B cell (primary cell): Measurements from ENCODE around the gene MESD. TPM values are rescaled to one million over a fixed set of nuclear protein-coding genes. Genes with fewer than 3 reads are reported as not detected.

ENCODE experiments used
- ATAC-seq: fragments of 200-7000 bp; cut with Tn5 transposase; one replicate; pipeline ENCODE4 v1.10.0; 2021; ENCODE audit warnings: low read depth, mild to moderate bottlenecking, moderate number of reproducible peaks, moderate library complexity
- CTCF ChIA-PET: fragments of 350-600 bp; sonication (Branson Sonifier 250); formaldehyde crosslinking; loops from one replicate; lab custom pipeline; 2021; ENCODE audit warnings: antibody characterized with exemption, inconsistent platforms; lab: Charles Lee
- POLR2A ChIA-PET: fragments of 350-600 bp; sonication (Branson Sonifier 250); formaldehyde crosslinking; loops from one replicate; lab custom pipeline; 2021; ENCODE audit warnings: antibody characterized with exemption; lab: Charles Lee
- DNase-seq: peaks from one replicate; pipeline ENCODE4 v3.0.0; 2013
- H2AFZ ChIP-seq: 2 replicates; pipeline ENCODE4 v1.6.1; 2012; ENCODE audit warnings: mild to moderate bottlenecking, low read depth, low read length; ENCODE audit not compliant: insufficient read depth, poor library complexity, severe bottlenecking
- H3K27ac ChIP-seq, 2 donors: 1 replicate in 1 of 2; 2 replicates in 1 of 2; pipeline ENCODE4 v1.5.1; 2012 to 2013; ENCODE audit warnings: low read length in 2 of 2, mild to moderate bottlenecking in 2 of 2, moderate library complexity in 1 of 2
- H3K27me3 ChIP-seq, 4 experiments: fragments of 200-600 bp in 1 of 4; sonication (generic) in 1 of 4; replicated peaks in 1 of 4; 1 replicate in 2 of 4; 2 replicates in 2 of 4; pipeline versions ENCODE4 v1.6.1 to v1.7.0; 2013 to 2016; ENCODE audit warnings: low read length in 3 of 4, mild to moderate bottlenecking in 2 of 4, mixed read lengths in 1 of 4, moderate library complexity in 1 of 4; ENCODE audit not compliant: insufficient read depth in 4 of 4, control insufficient read depth in 3 of 4; ENCODE audit errors: control extremely low read depth in 1 of 4
- H3K36me3 ChIP-seq, 2 experiments: replicated peaks in 1 of 2; 1 replicate in 1 of 2; 2 replicates in 1 of 2; pipeline versions ENCODE4 v1.6.1 to v1.7.1; 2013; ENCODE audit warnings: low read length in 1 of 2; ENCODE audit not compliant: insufficient read depth in 2 of 2, control insufficient read depth in 1 of 2; ENCODE audit errors: control extremely low read depth in 1 of 2, extremely low read depth in 1 of 2
- H3K4me1 ChIP-seq, 2 donors: fragments of 200-600 bp in 1 of 2; sonication (generic) in 1 of 2; 1 replicate in 1 of 2; 2 replicates in 1 of 2; pipeline versions ENCODE4 v1.5.1 to v1.6.1; 2013 to 2017; ENCODE audit warnings: low read length in 2 of 2; ENCODE audit not compliant: control insufficient read depth in 2 of 2, insufficient read depth in 2 of 2
- H3K4me2 ChIP-seq: replicated peaks from 2 replicates; pipeline ENCODE3; 2012; ENCODE audit warnings: mild to moderate bottlenecking, low read depth, low read length; ENCODE audit not compliant: poor library complexity, severe bottlenecking
- H3K4me3 ChIP-seq, 5 experiments: fragments of 200-600 bp in 1 of 5; sonication (generic) in 1 of 5; 1 replicate in 3 of 5; 2 replicates in 2 of 5; pipeline versions ENCODE4 v1.5.1 to v1.7.0; 2011 to 2016; ENCODE audit warnings: low read length in 4 of 5, mild to moderate bottlenecking in 4 of 5, low read depth in 2 of 5, control low read depth in 1 of 5, moderate library complexity in 1 of 5; ENCODE audit not compliant: insufficient read depth in 1 of 5; ENCODE audit errors: control extremely low read depth in 1 of 5, extremely low read depth in 1 of 5
- H3K79me2 ChIP-seq: fragments of 200-600 bp; sonication (generic); one replicate; pipeline ENCODE4 v1.6.0; 2016; ENCODE audit warnings: low read length; ENCODE audit not compliant: control insufficient read depth, insufficient read depth
- H3K9ac ChIP-seq: fragments of 200-600 bp; sonication (generic); 2 replicates; pipeline ENCODE4 v1.6.1; 2017; ENCODE audit warnings: mild to moderate bottlenecking, low read length, moderate library complexity
- H3K9me3 ChIP-seq, 3 donors: one replicate each; pipeline versions ENCODE4 v1.6.1 to v1.7.1; 2013; ENCODE audit warnings: low read length in 2 of 3; ENCODE audit not compliant: control insufficient read depth in 2 of 3, insufficient read depth in 1 of 3; ENCODE audit errors: control extremely low read depth in 1 of 3
- H4K20me1 ChIP-seq: 2 replicates; pipeline ENCODE4 v1.6.0; 2012; ENCODE audit warnings: mild to moderate bottlenecking, low read length; ENCODE audit not compliant: insufficient read depth, control insufficient read depth, poor library complexity, severe bottlenecking
- H3K27ac Mint-ChIP-seq: one replicate; pipeline ENCODE4 v1.8.0; 2021; ENCODE audit warnings: mixed read lengths
- H3K27me3 Mint-ChIP-seq: one replicate; pipeline ENCODE4 v1.8.0; 2021; ENCODE audit warnings: mixed read lengths
- H3K4me1 Mint-ChIP-seq: one replicate; pipeline ENCODE4 v1.8.0; 2021; ENCODE audit warnings: mixed read lengths
- H3K4me3 Mint-ChIP-seq: one replicate; pipeline ENCODE4 v1.8.0; 2021; ENCODE audit warnings: mixed read lengths
- H3K9me3 Mint-ChIP-seq: one replicate; pipeline ENCODE4 v1.8.0; 2022; ENCODE audit warnings: mixed read lengths; ENCODE audit not compliant: insufficient read depth
- EZH2 ChIP-seq: IDR thresholded peaks from 2 replicates; pipeline ENCODE4 v1.6.1; 2012; ENCODE audit warnings: borderline replicate concordance, low read depth, mild to moderate bottlenecking, moderate library complexity, low read length; ENCODE audit not compliant: insufficient read depth, poor library complexity, severe bottlenecking
- WGBS: methylation state at CpG from one replicate; pipeline ENCODE4 v1.1.5; 2013; ENCODE audit warnings: missing lambda C conversion rate; ENCODE audit not compliant: insufficient coverage; 5-methylcytosine and 5-hydroxymethylcytosine counted together
- intact Hi-C: fragments of 100-400 bp; cut with micrococcal nuclease; formaldehyde crosslinking; loops from one replicate; pipeline ENCODE4 v1.10.0; 2022
- polyA plus RNA-seq: library from polyadenylated mRNA; depleted of rRNA; stranded (reverse); fragments of >200 nt; gene quantifications from 2 replicates; pipeline ENCODE4 v1.2.3, GENCODE V29; 2012
- total RNA-seq, 2 donors: library from RNA; stranded (reverse); fragments of 120-200 nt in 1 of 2; gene quantifications; 1 replicate in 1 of 2; 2 replicates in 1 of 2; pipeline versions ENCODE4 v1.2.3 to v1.2.4, GENCODE V29; 2013 to 2022
- TF ChIP-seq, protein P1 (sequence below): fragments of 200-600 bp; IDR thresholded peaks from one replicate; pipeline ENCODE4 v1.8.0; 2022; ENCODE audit warnings: antibody characterized with exemption, mild to moderate bottlenecking

The MESD gene
- total and polyA plus RNA-seq, 2 donors (not counting 1 experiment from before 2014, with no cell fraction given), result 7.9 to 35.3 TPM

DNA sequence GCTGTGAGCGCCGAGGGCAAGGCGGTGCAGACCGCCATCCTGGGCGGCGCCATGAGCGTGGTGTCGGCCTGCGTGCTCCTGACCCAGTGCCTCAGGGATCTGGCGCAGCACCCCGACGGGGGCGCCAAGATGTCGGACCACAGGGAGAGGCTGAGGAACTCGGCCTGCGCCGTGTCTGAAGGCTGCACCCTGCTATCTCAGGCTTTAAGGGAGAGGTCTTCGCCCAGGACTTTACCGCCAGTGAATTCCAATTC lies 13.4 kb upstream of the MESD start:
- no peak overlapping the region for H3K4me3 ChIP-seq
- peaks cover 36 to 38% of the 10 kb centered on the region in 2 donors for H3K4me1 ChIP-seq
- H3K27ac ChIP-seq, result no peak overlapping the region
- POLR2A ChIA-PET, result no interaction called here
- peaks cover 0 to 13% of the 10 kb centered on the region in 2 experiments for H3K36me3 ChIP-seq
- Mint-ChIP-seq H3K4me1 (peaks cover 54% of the 10 kb centered on the region), H3K27me3 (no peaks in the 10 kb centered on the region), H3K9me3 (no peaks in the 10 kb centered on the region), H3K4me3 (peak overlapping the region; percentile 73), H3K27ac (no peak overlapping the region)
- H3K9me3 ChIP-seq, result no peaks in the 10 kb centered on the region
- DNase-seq (no peak), ATAC-seq (no peak)
- H3K4me2 ChIP-seq, result peak overlapping the region; percentile 84
- CTCF ChIA-PET, result interaction anchor here (0.6 kb wide), 1 partner anchor 12 kb away, joined by 3 read pairs; no protein-coding TSS in a partner anchor
- no peaks in the 10 kb centered on the region for H3K27me3 ChIP-seq
- intact Hi-C loops, result loop anchor here (10.0 kb wide), 1 partner anchor 1262 kb away; the partner anchor contains the start of genes EFL1 and SAXO2
- H3K79me2 ChIP-seq, result peaks cover 62% of the 10 kb centered on the region
- H2AFZ ChIP-seq, result no peak overlapping the region
- 99% methylated on average over 17 of the region's 19 CpGs for WGBS
- peaks cover 57% of the 10 kb centered on the region for H4K20me1 ChIP-seq
- TF ChIP-seq, protein P1, sequence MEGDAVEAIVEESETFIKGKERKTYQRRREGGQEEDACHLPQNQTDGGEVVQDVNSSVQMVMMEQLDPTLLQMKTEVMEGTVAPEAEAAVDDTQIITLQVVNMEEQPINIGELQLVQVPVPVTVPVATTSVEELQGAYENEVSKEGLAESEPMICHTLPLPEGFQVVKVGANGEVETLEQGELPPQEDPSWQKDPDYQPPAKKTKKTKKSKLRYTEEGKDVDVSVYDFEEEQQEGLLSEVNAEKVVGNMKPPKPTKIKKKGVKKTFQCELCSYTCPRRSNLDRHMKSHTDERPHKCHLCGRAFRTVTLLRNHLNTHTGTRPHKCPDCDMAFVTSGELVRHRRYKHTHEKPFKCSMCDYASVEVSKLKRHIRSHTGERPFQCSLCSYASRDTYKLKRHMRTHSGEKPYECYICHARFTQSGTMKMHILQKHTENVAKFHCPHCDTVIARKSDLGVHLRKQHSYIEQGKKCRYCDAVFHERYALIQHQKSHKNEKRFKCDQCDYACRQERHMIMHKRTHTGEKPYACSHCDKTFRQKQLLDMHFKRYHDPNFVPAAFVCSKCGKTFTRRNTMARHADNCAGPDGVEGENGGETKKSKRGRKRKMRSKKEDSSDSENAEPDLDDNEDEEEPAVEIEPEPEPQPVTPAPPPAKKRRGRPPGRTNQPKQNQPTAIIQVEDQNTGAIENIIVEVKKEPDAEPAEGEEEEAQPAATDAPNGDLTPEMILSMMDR, result no peak
- no peak overlapping the region for H3K9ac ChIP-seq

DNA sequence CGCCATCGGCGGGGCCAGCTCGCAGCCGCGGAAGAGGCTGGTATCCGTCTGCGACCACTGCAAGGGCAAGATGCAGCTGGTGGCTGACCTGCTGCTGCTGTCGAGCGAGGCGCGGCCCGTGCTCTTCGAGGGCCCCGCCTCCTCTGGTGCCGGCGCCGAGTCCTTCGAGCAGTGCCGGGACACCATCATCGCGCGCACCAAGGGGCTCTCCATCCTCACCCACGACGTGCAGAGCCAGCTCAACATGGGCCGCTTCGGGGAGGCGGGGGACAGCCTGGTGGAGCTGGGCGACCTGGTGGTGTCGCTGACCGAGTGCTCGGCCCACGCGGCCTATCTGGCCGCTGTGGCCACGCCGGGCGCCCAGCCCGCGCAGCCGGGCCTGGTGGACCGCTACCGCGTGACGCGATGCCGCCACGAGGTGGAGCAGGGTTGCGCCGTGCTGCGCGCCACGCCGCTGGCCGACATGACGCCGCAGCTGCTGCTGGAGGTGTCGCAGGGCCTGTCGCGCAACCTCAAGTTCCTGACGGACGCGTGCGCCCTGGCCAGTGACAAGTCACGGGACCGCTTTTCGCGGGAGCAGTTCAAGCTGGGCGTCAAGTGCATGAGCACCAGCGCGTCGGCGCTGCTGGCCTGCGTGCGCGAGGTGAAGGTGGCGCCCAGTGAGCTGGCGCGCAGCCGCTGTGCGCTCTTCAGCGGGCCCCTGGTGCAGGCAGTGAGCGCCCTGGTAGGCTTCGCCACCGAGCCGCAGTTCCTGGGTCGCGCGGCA lies 12.9 kb upstream of the MESD start:
- Mint-ChIP-seq H3K4me1 (peaks cover 52% of the 10 kb centered on the region), H3K4me3 (peak overlapping the region; percentile 67), H3K27me3 (no peaks in the 10 kb centered on the region), H3K9me3 (no peaks in the 10 kb centered on the region), H3K27ac (peak overlapping the region; percentile 74)
- ChIA-PET CTCF (interaction anchor here (1.0 to 2.2 kb wide), 4 partner anchors 12 to 264 kb away, joined by 3 to 9 read pairs (median 4); no protein-coding TSS in a partner anchor), POLR2A (interaction anchor here (0.7 to 2.5 kb wide), 6 partner anchors 13 to 321 kb away, joined by 3 to 15 read pairs (median 4); partner anchors contain the start of gene STARD5)
- DNase-seq, result peak; percentile 20
- Histone ChIP-seq H3K4me2 (peak overlapping the region; percentile 84), H3K9ac (peak overlapping the region; percentile 96), H3K36me3 (peaks cover 0 to 13% of the 10 kb centered on the region in 2 experiments), H2AFZ (no peak overlapping the region), H3K4me1 (peaks cover 36 to 39% of the 10 kb centered on the region in 2 donors), H3K79me2 (peaks cover 57% of the 10 kb centered on the region), H3K4me3 (peak overlapping the region; percentile 5 to 94 (median 71)), H3K27ac (peak overlapping the region in 1 of 2 donors; percentile 94), H4K20me1 (peaks cover 52% of the 10 kb centered on the region), H3K27me3 (no peaks in the 10 kb centered on the region), H3K9me3 (no peaks in the 10 kb centered on the region)
- intact Hi-C loops, result loop anchor here (10.0 kb wide), 1 partner anchor 1262 kb away; the partner anchor contains the start of genes EFL1 and SAXO2
- 89% methylated on average over 89 of the region's 89 CpGs for WGBS
- no peak for ATAC-seq
- TF ChIP-seq EZH2, result no peak
- TF ChIP-seq, protein P1, result no peak
